Measurements from ENCODE around the gene BRAT1.

Gene BRAT1

GRCh38 chr7:2559283-2559950 lies 4.1 kb upstream of the BRAT1 start:
- Histone ChIP-seq H3K9ac (ENCODE audit: low read length) (peak overlapping the region; percentile 59; the same call in 1 of the 2 replicates), H3K27ac (ENCODE audit: low read depth, low read length, poor library complexity, severe bottlenecking) (no peak overlapping the region)
- TF ChIP-seq EZH2 (IDR thresholded peaks at IDR 0.05; ENCODE audit: borderline replicate concordance, low read length) (no peak), CTCF (IDR thresholded peaks at IDR 0.05; ENCODE audit: low read length) (no peak)

GRCh38 chr7:2558629-2559282 lies 3.4 kb upstream of the BRAT1 start, which contains the start of gene IQCE:
IQCE (plus strand) TSS chr7:2558979; CDS start chr7:2559182, 203 bp downstream.
- no peaks in the 10 kb centered on the region for H3K9me3 ChIP-seq (ENCODE audit: low read length)
- peak within 1 kb of the TSS; percentile 59; the same call in 1 of the 2 replicates for H3K9ac ChIP-seq (ENCODE audit: low read length)
- TF ChIP-seq CTCF (IDR thresholded peaks at IDR 0.05; ENCODE audit: low read length) (no peak), EZH2 (IDR thresholded peaks at IDR 0.05; ENCODE audit: borderline replicate concordance, low read length) (no peak)
- peaks cover under 1% of the 10 kb centered on the region; the same call in 1 of the 2 replicates for H3K36me3 ChIP-seq (ENCODE audit: insufficient read depth, low read length)
- no peaks in the 10 kb centered on the region for H4K20me1 ChIP-seq (ENCODE audit: insufficient read depth, low read length)
- H3K4me2 ChIP-seq (ENCODE audit: low read length) = peak within 1 kb of the TSS; percentile 80
- peaks cover 21% of the 10 kb centered on the region for H3K4me1 ChIP-seq (ENCODE audit: insufficient read depth, low read length, severe bottlenecking)
- H3K9me2 ChIP-seq (ENCODE audit: low read depth, low read length) = no peaks in the 10 kb centered on the region
- peak within 1 kb of the TSS; percentile 68 for H3K4me3 ChIP-seq (ENCODE audit: low read depth, low read length, poor library complexity, severe bottlenecking)
- H3K27ac ChIP-seq (ENCODE audit: low read depth, low read length, poor library complexity, severe bottlenecking) = no peak within 1 kb of the TSS
- no peaks in the 10 kb centered on the region for H3K79me2 ChIP-seq (ENCODE audit: insufficient read depth, low read length)
- no peaks in the 10 kb centered on the region for H3K27me3 ChIP-seq (ENCODE audit: insufficient read depth, low read length)
- H2AFZ ChIP-seq (ENCODE audit: low read length) = no peak within 1 kb of the TSS
- H3F3A ChIP-seq (ENCODE audit: insufficient read depth, low read length) = no peaks in the 10 kb centered on the region

More at GRCh38 chr7:2559283-2559950, 4.1 kb upstream of the BRAT1 start:
- no peaks in the 10 kb centered on the region for H3K27me3 ChIP-seq (ENCODE audit: insufficient read depth, low read length)
- no peaks in the 10 kb centered on the region for H3K9me2 ChIP-seq (ENCODE audit: low read depth, low read length)
- H3K9me3 ChIP-seq (ENCODE audit: low read length) = no peaks in the 10 kb centered on the region
- no peaks in the 10 kb centered on the region for H4K20me1 ChIP-seq (ENCODE audit: insufficient read depth, low read length)
- peaks cover 15% of the 10 kb centered on the region for H3K4me1 ChIP-seq (ENCODE audit: insufficient read depth, low read length, severe bottlenecking)
- H3K4me3 ChIP-seq (ENCODE audit: low read depth, low read length, poor library complexity, severe bottlenecking) = peak overlapping the region; percentile 68
- H3K79me2 ChIP-seq (ENCODE audit: insufficient read depth, low read length) = no peaks in the 10 kb centered on the region
- H3K4me2 ChIP-seq (ENCODE audit: low read length) = peak overlapping the region; percentile 80
- no peaks in the 10 kb centered on the region for H3F3A ChIP-seq (ENCODE audit: insufficient read depth, low read length)
- no peaks in the 10 kb centered on the region for H3K36me3 ChIP-seq (ENCODE audit: insufficient read depth, low read length)
- no peak overlapping the region for H2AFZ ChIP-seq (ENCODE audit: low read length)

- no peak overlapping the region for H2AFZ ChIP-seq (ENCODE audit: low read length)
- peak overlapping the region; percentile 97 for H3K4me2 ChIP-seq (ENCODE audit: low read length)
- peaks cover 11% of the 10 kb centered on the region for H3K36me3 ChIP-seq (ENCODE audit: insufficient read depth, low read length)
- no peaks in the 10 kb centered on the region for H3K79me2 ChIP-seq (ENCODE audit: insufficient read depth, low read length)
- H3K27ac ChIP-seq (ENCODE audit: low read depth, low read length, poor library complexity, severe bottlenecking) = peak overlapping the region; percentile 44
- peak overlapping the region; percentile 87 for H3K4me3 ChIP-seq (ENCODE audit: low read depth, low read length, poor library complexity, severe bottlenecking)
- H3F3A ChIP-seq (ENCODE audit: insufficient read depth, low read length) = no peaks in the 10 kb centered on the region
- H4K20me1 ChIP-seq (ENCODE audit: insufficient read depth, low read length) = no peaks in the 10 kb centered on the region
- H3K4me1 ChIP-seq (ENCODE audit: insufficient read depth, low read length, severe bottlenecking) = peaks cover 26% of the 10 kb centered on the region
- H3K9me3 ChIP-seq (ENCODE audit: low read length) = no peaks in the 10 kb centered on the region
- TF ChIP-seq CTCF (IDR thresholded peaks at IDR 0.05; ENCODE audit: low read length) = no peak
- TF ChIP-seq EZH2 (IDR thresholded peaks at IDR 0.05; ENCODE audit: borderline replicate concordance, low read length) = no peak
- peak overlapping the region; percentile 65 for H3K9ac ChIP-seq (ENCODE audit: low read length)
- no peaks in the 10 kb centered on the region for H3K9me2 ChIP-seq (ENCODE audit: low read depth, low read length)
- H3K27me3 ChIP-seq (ENCODE audit: insufficient read depth, low read length) = no peaks in the 10 kb centered on the region
Observed at GRCh38 chr7:2554661-2555111, 638 bp downstream of the BRAT1 start.
